ENCODE results near the gene C6orf58. TPM values are rescaled to one million over a fixed set of nuclear protein-coding genes. Genes with fewer than 3 reads are reported as not detected.

The C6orf58 gene
- total RNA-seq, 1 experiment from 2014 or later = not detected

DNA sequence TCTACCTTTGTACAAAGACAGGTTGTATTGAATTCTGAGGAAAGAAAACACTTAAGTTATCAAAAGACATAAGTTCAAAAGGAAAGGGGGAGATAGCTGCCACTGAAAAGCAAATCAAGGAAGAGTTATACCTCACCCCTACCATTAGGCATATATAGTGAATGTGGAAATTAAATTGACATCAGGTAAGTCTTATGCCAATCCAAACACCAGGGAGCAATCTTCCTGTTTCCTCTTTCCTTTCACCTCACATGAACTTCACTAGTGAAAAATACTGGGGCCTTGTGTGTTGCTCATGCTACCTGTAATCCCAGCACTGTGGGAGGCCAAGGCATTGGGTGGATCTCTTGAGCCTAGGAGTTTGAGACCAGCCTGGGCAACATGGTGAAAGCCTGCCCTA lies 10.9 kb upstream of the C6orf58 start:
- no peaks in the 10 kb centered on the region for H3K9me3 Mint-ChIP-seq
- Histone ChIP-seq H3K27ac (ENCODE audit: insufficient read length, low read depth, low read length) (no peak overlapping the region), H3T11ph (ENCODE audit: low read length) (no peak overlapping the region), H3K9me3 (ENCODE audit: control insufficient read depth, low read depth, low read length) (no peaks in the 10 kb centered on the region), H3K79me1 (ENCODE audit: insufficient read depth, low read depth, low read length, poor library complexity, severe bottlenecking) (no peaks in the 10 kb centered on the region), H4K5ac (ENCODE audit: insufficient read length, low read depth, low read length) (no peak overlapping the region), H3K4ac (ENCODE audit: low read depth, low read length) (no peak overlapping the region), H2AK5ac (ENCODE audit: insufficient read length, low read length) (no peak overlapping the region), H3K56ac (ENCODE audit: insufficient read length, low read depth, low read length) (no peak overlapping the region), H4K8ac (replicated peaks; ENCODE audit: insufficient read length, low read depth, low read length) (no peak overlapping the region), H2BK12ac (ENCODE audit: insufficient read length, low read depth, low read length) (no peak overlapping the region), H3K27me3 (ENCODE audit: insufficient read depth, low read length) (no peaks in the 10 kb centered on the region), H3K4me1 (ENCODE audit: insufficient read depth, low read length) (no peaks in the 10 kb centered on the region), H3K18ac (ENCODE audit: insufficient read length, low read depth, low read length) (no peak overlapping the region), H3K79me2 (ENCODE audit: insufficient read depth, low read length) (no peaks in the 10 kb centered on the region), H2BK5ac (ENCODE audit: insufficient read length, low read length) (no peak overlapping the region), H3K4me2 (ENCODE audit: insufficient read depth, insufficient read length, low read length) (no peak overlapping the region), H3K14ac (ENCODE audit: insufficient read depth, low read length) (no peak overlapping the region), H2BK15ac (ENCODE audit: low read depth, low read length) (no peak overlapping the region), H3K9ac (ENCODE audit: extremely low read depth, insufficient read length, low read length) (no peak overlapping the region), H3K23ac (ENCODE audit: insufficient read length, low read depth, low read length) (no peak overlapping the region), H4K20me1 (ENCODE audit: control insufficient read depth, insufficient read depth, insufficient read length) (no peaks in the 10 kb centered on the region), H2AFZ (ENCODE audit: low read length) (no peak overlapping the region), H3K23me2 (ENCODE audit: insufficient read length, low read depth, low read length, poor library complexity, severe bottlenecking) (no peaks in the 10 kb centered on the region), H2BK20ac (ENCODE audit: low read depth, low read length, poor library complexity, severe bottlenecking) (no peak overlapping the region), H2BK120ac (ENCODE audit: low read depth, low read length, poor library complexity, severe bottlenecking) (no peak overlapping the region), H4K91ac (ENCODE audit: insufficient read length, low read depth, low read length) (no peak overlapping the region)
- H3K27ac Mint-ChIP-seq = no peak overlapping the region
- DNase-seq = no peak
- no peaks in the 10 kb centered on the region for H3K27me3 Mint-ChIP-seq (ENCODE audit: low read depth)
- H3K4me1 Mint-ChIP-seq = no peaks in the 10 kb centered on the region
- no peak overlapping the region for H3K4me3 Mint-ChIP-seq
- no peaks in the 10 kb centered on the region for H3K36me3 Mint-ChIP-seq (ENCODE audit: insufficient read depth in 1 of 3, low read depth in 3 of 3)
- TF ChIP-seq, protein P1, sequence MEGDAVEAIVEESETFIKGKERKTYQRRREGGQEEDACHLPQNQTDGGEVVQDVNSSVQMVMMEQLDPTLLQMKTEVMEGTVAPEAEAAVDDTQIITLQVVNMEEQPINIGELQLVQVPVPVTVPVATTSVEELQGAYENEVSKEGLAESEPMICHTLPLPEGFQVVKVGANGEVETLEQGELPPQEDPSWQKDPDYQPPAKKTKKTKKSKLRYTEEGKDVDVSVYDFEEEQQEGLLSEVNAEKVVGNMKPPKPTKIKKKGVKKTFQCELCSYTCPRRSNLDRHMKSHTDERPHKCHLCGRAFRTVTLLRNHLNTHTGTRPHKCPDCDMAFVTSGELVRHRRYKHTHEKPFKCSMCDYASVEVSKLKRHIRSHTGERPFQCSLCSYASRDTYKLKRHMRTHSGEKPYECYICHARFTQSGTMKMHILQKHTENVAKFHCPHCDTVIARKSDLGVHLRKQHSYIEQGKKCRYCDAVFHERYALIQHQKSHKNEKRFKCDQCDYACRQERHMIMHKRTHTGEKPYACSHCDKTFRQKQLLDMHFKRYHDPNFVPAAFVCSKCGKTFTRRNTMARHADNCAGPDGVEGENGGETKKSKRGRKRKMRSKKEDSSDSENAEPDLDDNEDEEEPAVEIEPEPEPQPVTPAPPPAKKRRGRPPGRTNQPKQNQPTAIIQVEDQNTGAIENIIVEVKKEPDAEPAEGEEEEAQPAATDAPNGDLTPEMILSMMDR (conservative IDR thresholded peaks at IDR 0.05) = no peak

All from H9 (cell line).